Stimulated activated CD4-positive, alpha-beta T cell treated with anti-CD3 and anti-CD28 coated beads, Interleukin-12 subunit alpha, Interleukin-12 subunit beta, amount 100 ng/mL, for 48 hours (primary cell): ENCODE data around the gene ABHD12.
"Not testable (repeated sequence)": the region's sequence is repeated elsewhere in the genome, so short reads cannot be mapped to it uniquely, and the experiment has no call there.

Source experiments
- DNase-seq, 3 donors: peaks; one replicate each; pipeline ENCODE4 v3.0.0-alpha.2; 2020; ENCODE audit warnings: low read depth in 2 of 3, low spot score in 1 of 3

Gene ABHD12

GRCh38 chr20:25355011-25355595, 35.5 kb downstream of the ABHD12 start:
- no peak for DNase-seq

GRCh38 chr20:25353747-25354705, 36.6 kb downstream of the ABHD12 start:
- no peak for DNase-seq

- no peak for DNase-seq
Observed at GRCh38 chr20:25353353-25353746, 37.3 kb downstream of the ABHD12 start.

- DNase-seq: no peak
Observed at GRCh38 chr20:25352746-25353145, 37.9 kb downstream of the ABHD12 start.

- DNase-seq: no peak
Observed at GRCh38 chr20:25351024-25351360, 39.6 kb downstream of the ABHD12 start.

GRCh38 chr20:25346349-25346748, 44.3 kb downstream of the ABHD12 start:
- DNase-seq: no peak

GRCh38 chr20:25345721-25346120, 44.9 kb downstream of the ABHD12 start:
- DNase-seq: no peak

- DNase-seq: no peak
Observed at GRCh38 chr20:25344634-25345033, 46.0 kb downstream of the ABHD12 start.

- no peak for DNase-seq
Observed at GRCh38 chr20:25341716-25342680, 48.6 kb downstream of the ABHD12 start.

- no peak for DNase-seq
Observed at GRCh38 chr20:25340380-25340779, 50.3 kb downstream of the ABHD12 start.

GRCh38 chr20:25339608-25340007, 51.0 kb downstream of the ABHD12 start:
- DNase-seq: no peak

GRCh38 chr20:25338112-25339023, 52.3 kb downstream of the ABHD12 start:
- DNase-seq: no peak

- no peak for DNase-seq
Observed at GRCh38 chr20:25336561-25337422, 53.8 kb downstream of the ABHD12 start.

- DNase-seq: not testable (repeated sequence)
Observed at GRCh38 chr20:25334972-25335371, 55.7 kb downstream of the ABHD12 start.

GRCh38 chr20:25328954-25329498, 61.6 kb downstream of the ABHD12 start:
- no peak for DNase-seq

GRCh38 chr20:25327521-25328235, 63.0 kb downstream of the ABHD12 start:
- DNase-seq: no peak

GRCh38 chr20:25325997-25326396, 64.6 kb downstream of the ABHD12 start:
- DNase-seq: no peak

GRCh38 chr20:25325073-25325472, 65.6 kb downstream of the ABHD12 start:
- DNase-seq: no peak

- no peak for DNase-seq
Observed at GRCh38 chr20:25324412-25324811, 66.2 kb downstream of the ABHD12 start.
